MM.1S (cell line): ENCODE data around the gene PNPLA3.

Source experiments
- DNase-seq: peaks from one replicate; pipeline ENCODE4 v3.0.0-alpha.2; 2015
- H2AFZ ChIP-seq: fragments of 300-600 bp; sonication (generic); 2 replicates; pipeline ENCODE4 v1.6.0; 2016; ENCODE audit warnings: antibody characterized with exemption, low read length
- H3F3A ChIP-seq: fragments of 300-600 bp; sonication (generic); 2 replicates; pipeline ENCODE4 v1.6.1; 2016; ENCODE audit warnings: mild to moderate bottlenecking, antibody characterized with exemption, low read length, moderate library complexity, mixed read lengths; ENCODE audit not compliant: insufficient read depth
- H3K27ac ChIP-seq: fragments of 300-600 bp; sonication (generic); 2 replicates; pipeline ENCODE4 v1.5.1; 2016; ENCODE audit warnings: mild to moderate bottlenecking, low read length
- H3K27me3 ChIP-seq: fragments of 300-600 bp; sonication (generic); replicated peaks from 2 replicates; pipeline ENCODE4 v1.6.0; 2016; ENCODE audit warnings: low read length; ENCODE audit not compliant: insufficient read depth
- H3K36me3 ChIP-seq: fragments of 300-600 bp; sonication (generic); replicated peaks from 2 replicates; pipeline ENCODE4 v1.6.1; 2016; ENCODE audit warnings: mild to moderate bottlenecking, low read length, mixed read lengths; ENCODE audit not compliant: insufficient read depth
- H3K4me1 ChIP-seq: fragments of 300-600 bp; sonication (generic); 2 replicates; pipeline ENCODE4 v1.6.1; 2016; ENCODE audit warnings: low read length, mixed read lengths
- H3K4me2 ChIP-seq: fragments of 300-600 bp; sonication (generic); 2 replicates; pipeline ENCODE4 v1.6.0; 2016; ENCODE audit warnings: low read depth, low read length
- H3K4me3 ChIP-seq: fragments of 300-600 bp; sonication (generic); 2 replicates; pipeline ENCODE4 v1.5.1; 2016; ENCODE audit warnings: low read length, mixed read lengths
- H3K79me2 ChIP-seq: fragments of 300-600 bp; sonication (generic); 2 replicates; pipeline ENCODE4 v1.6.1; 2016; ENCODE audit warnings: mixed run types, low read length, mixed read lengths
- H3K9ac ChIP-seq: fragments of 300-600 bp; sonication (generic); 2 replicates; pipeline ENCODE4 v1.6.1; 2016; ENCODE audit warnings: low read length, mixed read lengths
- H3K9me2 ChIP-seq: fragments of 300-600 bp; sonication (generic); replicated peaks from 2 replicates; pipeline ENCODE4 v1.6.1; 2016; ENCODE audit warnings: mild to moderate bottlenecking, low read length, mixed read lengths; ENCODE audit not compliant: insufficient read depth
- H3K9me3 ChIP-seq: fragments of 300-600 bp; sonication (generic); replicated peaks from 2 replicates; pipeline ENCODE4 v1.6.1; 2016; ENCODE audit warnings: mild to moderate bottlenecking, low read length, mixed read lengths; ENCODE audit not compliant: insufficient read depth
- H4K20me1 ChIP-seq: fragments of 300-600 bp; sonication (generic); 2 replicates; pipeline ENCODE4 v1.6.1; 2016; ENCODE audit warnings: mild to moderate bottlenecking, low read length, moderate library complexity, mixed read lengths; ENCODE audit not compliant: insufficient read depth
- CTCF ChIP-seq: fragments of 300-600 bp; sonication (generic); IDR thresholded peaks from 2 replicates; pipeline ENCODE4 v1.5.1; 2016; ENCODE audit warnings: antibody characterized with exemption, low read length, mixed read lengths
- EZH2 ChIP-seq: fragments of 300-600 bp; sonication (generic); optimal IDR thresholded peaks from 2 replicates; pipeline ENCODE3; 2017; ENCODE audit warnings: low read depth, mild to moderate bottlenecking, antibody characterized with exemption, low read length, mixed read lengths
- EZH2phosphoT487 ChIP-seq: fragments of 300-600 bp; sonication (generic); IDR thresholded peaks from 2 replicates; pipeline ENCODE4 v1.6.1; 2018; ENCODE audit warnings: antibody characterized with exemption, low read length

The PNPLA3 gene

GRCh38 chr22:43953988-43954785, 30.6 kb downstream of the PNPLA3 start:
- DNase-seq, result no peak
- no peaks in the 10 kb centered on the region for H3K36me3 ChIP-seq
- no peaks in the 10 kb centered on the region for H3K9me2 ChIP-seq
- H3K27ac ChIP-seq, result no peak overlapping the region
- peaks cover 24% of the 10 kb centered on the region for H3K79me2 ChIP-seq
- H3K27me3 ChIP-seq, result peaks cover 17% of the 10 kb centered on the region; the same call in 1 of the 2 replicates
- peaks cover 5% of the 10 kb centered on the region; the same call in 1 of the 2 replicates for H3K4me1 ChIP-seq
- peak overlapping the region; percentile 77; the same call in 1 of the 2 replicates for H3K9ac ChIP-seq
- H4K20me1 ChIP-seq, result no peaks in the 10 kb centered on the region
- TF ChIP-seq CTCF (no peak), EZH2phosphoT487 (no peak), EZH2 (no peak)
- no peaks in the 10 kb centered on the region; the same call in 1 of the 2 replicates for H3F3A ChIP-seq
- peak overlapping the region; percentile 74 for H3K4me2 ChIP-seq
- peak overlapping the region; percentile 69 for H2AFZ ChIP-seq
- no peaks in the 10 kb centered on the region for H3K9me3 ChIP-seq
- H3K4me3 ChIP-seq, result peak overlapping the region; percentile 95

- H3K4me3 ChIP-seq, result peak within 1 kb of the TSS; percentile 95
- no peaks in the 10 kb centered on the region for H4K20me1 ChIP-seq
- DNase-seq, result peak; percentile 94
- H3K9me3 ChIP-seq, result no peaks in the 10 kb centered on the region
- peaks cover 30% of the 10 kb centered on the region for H3K79me2 ChIP-seq
- H2AFZ ChIP-seq, result peak within 1 kb of the TSS; percentile 69
- H3K9ac ChIP-seq, result peak within 1 kb of the TSS; percentile 77
- peak within 1 kb of the TSS; percentile 52; the same call in 1 of the 2 replicates for H3K27ac ChIP-seq
- H3K27me3 ChIP-seq, result peaks cover 10% of the 10 kb centered on the region; the same call in 1 of the 2 replicates
- TF ChIP-seq CTCF (no peak), EZH2phosphoT487 (no peak), EZH2 (no peak)
- no peaks in the 10 kb centered on the region for H3K9me2 ChIP-seq
- H3K4me2 ChIP-seq, result peak within 1 kb of the TSS; percentile 74
- H3K4me1 ChIP-seq, result peaks cover 5% of the 10 kb centered on the region; the same call in 1 of the 2 replicates
- no peaks in the 10 kb centered on the region; the same call in 1 of the 2 replicates for H3F3A ChIP-seq
- H3K36me3 ChIP-seq, result no peaks in the 10 kb centered on the region
Observed at GRCh38 chr22:43955040-43955882, 31.7 kb downstream of the PNPLA3 start, which contains the start of gene SAMM50. SAMM50 (plus strand) TSS chr22:43955442; CDS start chr22:43955578, 136 bp downstream.

- Histone ChIP-seq H2AFZ (peak overlapping the region; percentile 69), H3K27me3 (peaks cover 9% of the 10 kb centered on the region; the same call in 1 of the 2 replicates), H3K4me2 (peak overlapping the region; percentile 74), H3K4me1 (peaks cover 5% of the 10 kb centered on the region; the same call in 1 of the 2 replicates), H3K9me2 (no peaks in the 10 kb centered on the region), H4K20me1 (no peaks in the 10 kb centered on the region), H3K79me2 (peaks cover 37% of the 10 kb centered on the region), H3K9me3 (no peaks in the 10 kb centered on the region), H3K9ac (peak overlapping the region; percentile 77; the same call in 1 of the 2 replicates), H3K4me3 (peak overlapping the region; percentile 95), H3K27ac (no peak overlapping the region; the same call in 1 of the 2 replicates), H3F3A (no peaks in the 10 kb centered on the region; the same call in 1 of the 2 replicates), H3K36me3 (no peaks in the 10 kb centered on the region)
- DNase-seq, result peak; percentile 18
- TF ChIP-seq CTCF (no peak), EZH2phosphoT487 (no peak), EZH2 (no peak)
Observed at GRCh38 chr22:43955883-43956782, 32.5 kb downstream of the PNPLA3 start.
